Measurements from ENCODE around the gene SIGLEC10. TPM values are rescaled to one million over a fixed set of nuclear protein-coding genes. Genes with fewer than 3 reads are reported as not detected.

The SIGLEC10 gene
- total RNA-seq: under 0.01 TPM in 1 of 2 replicates, not detected in the other

DNA sequence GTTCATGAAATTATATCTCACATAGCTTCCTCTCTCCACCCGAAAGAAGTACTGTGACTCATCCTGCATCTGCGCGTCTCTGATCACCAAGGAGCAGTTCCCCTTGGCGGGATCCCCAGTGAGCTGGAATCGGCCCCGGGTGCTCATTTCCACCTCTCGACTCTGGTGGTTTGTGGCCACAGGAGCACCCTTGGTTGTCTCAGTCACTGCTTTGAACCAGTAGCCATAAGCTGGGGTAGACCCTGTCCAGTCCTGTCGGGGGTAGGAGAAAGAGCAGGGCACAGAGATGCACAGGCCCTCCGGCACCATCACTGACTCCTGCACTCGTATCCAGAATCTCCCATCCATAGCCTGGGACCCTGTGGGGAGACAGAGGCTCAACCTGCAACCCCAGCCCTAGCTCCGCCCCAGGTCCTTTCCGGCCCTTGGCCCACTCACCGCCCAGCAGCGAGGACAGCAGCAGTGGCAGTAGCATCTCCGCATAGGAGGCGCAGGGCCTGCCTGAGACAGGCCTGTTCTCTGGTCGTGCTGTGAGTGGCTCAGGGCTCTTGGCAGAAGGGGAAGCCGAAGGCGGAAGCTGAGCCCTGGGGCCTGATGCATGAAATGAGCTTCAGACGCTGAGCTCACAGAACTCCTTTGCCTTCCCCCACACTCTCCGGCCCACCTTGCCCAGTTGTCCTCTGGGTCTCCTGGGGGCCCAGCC lies at the start of gene SIGLEC10:
TSS of gene SIGLEC10 (minus strand) at position 536 of the 703 bp plus-strand sequence. CDS start at position 475, 61 bp downstream.

GRCh38 chr19:51458051-51458645 lies 40.7 kb upstream of the SIGLEC10 start, which contains the start of gene SIGLEC8:
Gene SIGLEC8 (minus strand): TSS chr19:51458454. CDS start chr19:51458387, 67 bp downstream.

GRCh38 chr19:51387924-51388389 lies 29.5 kb downstream of the SIGLEC10 start, which contains the start of gene LIM2:
Gene LIM2 (minus strand): TSS chr19:51387974. CDS start chr19:51387443, 531 bp downstream.

DNA sequence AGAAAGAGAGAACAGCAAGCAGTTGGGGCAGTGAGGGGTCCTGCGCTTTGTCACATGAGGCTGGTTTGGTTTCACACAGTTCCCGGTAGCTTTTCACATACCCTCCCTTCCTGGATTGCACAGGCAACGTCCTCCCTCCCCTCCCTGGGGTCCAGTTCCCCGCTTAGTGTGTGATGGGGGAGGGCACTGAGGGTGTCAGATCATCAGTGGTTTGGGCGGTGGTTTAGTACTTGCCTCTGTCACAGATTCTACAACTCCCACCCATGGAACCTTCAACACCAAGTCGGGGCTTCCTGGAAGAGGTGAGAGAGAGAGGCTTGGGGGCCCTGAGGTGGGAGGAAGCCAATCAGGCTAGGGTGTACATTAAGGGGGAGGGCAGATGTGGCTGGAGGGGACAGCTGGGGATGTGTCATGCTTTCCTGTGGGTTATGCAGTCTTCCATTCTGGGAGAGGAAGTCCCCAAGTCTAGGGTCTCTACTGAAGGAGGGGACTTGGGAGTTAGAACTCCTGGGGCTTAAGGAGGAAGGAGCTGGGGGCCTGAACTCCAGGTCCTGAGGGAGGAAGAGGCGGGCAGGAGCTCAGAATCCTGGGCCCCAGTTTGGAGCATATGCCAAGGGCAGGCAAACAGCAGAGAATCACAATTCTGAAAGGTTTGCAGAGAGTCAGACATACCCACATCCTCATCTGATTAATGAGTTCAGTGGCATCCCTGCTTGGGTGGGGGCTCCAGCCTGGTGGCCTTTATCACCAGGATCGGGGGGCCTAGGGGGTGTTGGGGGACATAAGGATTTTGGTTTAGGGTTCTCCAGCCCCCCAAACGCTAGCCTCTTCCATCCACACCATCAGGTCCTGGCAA lies 44.6 kb downstream of the SIGLEC10 start, which contains the start of gene NKG7:
TSS of gene NKG7 (minus strand) at position 6 of the 856 bp plus-strand sequence. CDS start 119 bp downstream, outside the sequence.

DNA sequence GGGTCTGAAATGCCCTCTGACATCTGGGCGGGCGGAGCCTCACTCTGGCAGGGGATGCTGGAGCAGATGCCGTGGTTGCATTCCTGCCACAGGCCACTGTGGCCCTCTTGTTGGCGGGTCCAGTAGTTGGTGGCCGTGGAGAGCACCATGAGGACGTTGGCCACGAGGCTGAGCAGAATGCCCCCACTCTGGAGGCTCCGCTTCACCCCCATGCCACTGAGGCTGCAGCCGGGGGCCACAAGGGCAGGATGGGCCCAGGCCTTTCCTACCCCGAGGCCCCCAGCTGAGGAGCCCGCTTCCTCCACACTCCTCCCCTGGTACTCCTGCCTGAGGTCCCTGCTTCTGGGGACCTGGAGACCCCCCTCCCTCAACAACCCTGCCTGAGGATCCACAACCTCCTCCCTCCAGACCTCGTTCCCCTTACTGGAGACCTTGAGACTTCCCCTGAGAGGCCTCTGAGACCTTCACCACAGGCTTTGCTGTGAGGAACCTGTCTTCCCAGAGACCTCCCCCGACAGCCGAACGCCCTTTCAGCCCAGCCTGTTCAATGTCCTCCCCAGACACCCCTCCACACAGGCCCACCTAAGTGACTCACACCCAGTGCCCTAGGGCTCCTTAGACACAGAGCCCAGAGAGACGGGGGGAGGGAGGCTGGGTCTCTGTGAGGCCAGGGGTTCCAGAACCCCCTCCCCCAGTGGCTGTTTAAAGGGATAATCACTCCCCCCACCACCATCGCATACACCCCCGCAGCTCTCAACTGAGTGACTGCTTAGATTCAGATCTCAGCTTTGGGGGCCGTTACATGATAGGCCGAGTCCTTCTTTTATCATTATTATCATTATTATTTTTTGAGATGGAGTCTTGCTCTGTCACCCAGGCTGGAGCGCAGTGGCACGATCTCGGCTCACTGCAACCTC lies 48.8 kb downstream of the SIGLEC10 start, which contains the start of gene CLDND2:
TSS of gene CLDND2 (minus strand) at position 638 of the 917 bp plus-strand sequence. CDS start at position 212, 426 bp downstream.

GRCh38 chr19:51365965-51366388 lies 51.5 kb downstream of the SIGLEC10 start, which contains the start of gene ETFB:
Gene ETFB (minus strand): TSS chr19:51366388. CDS start chr19:51366326, 62 bp downstream.

Small RNAs within 50 kb of the gene (small RNA-seq; reads per million reads assigned to genes)
- not detected for gene AC020914.5

Other genes starting within 250 kb of the SIGLEC10 start
- not detected in 2 replicates for gene CD33, start 192.6 kb downstream of the SIGLEC10 start, total RNA-seq
- not detected in 2 replicates for gene SIGLECL1, start 166.6 kb downstream of the SIGLEC10 start, total RNA-seq
- not detected in 2 replicates for gene IGLON5, start 106.0 kb downstream of the SIGLEC10 start, total RNA-seq
- gene VSIG10L, start 75.5 kb downstream of the SIGLEC10 start, total RNA-seq: 1.4 and 2.4 TPM in 2 replicates
- gene ETFB, start 51.3 kb downstream of the SIGLEC10 start, total RNA-seq: 42.9 and 82.1 TPM in 2 replicates
- not detected in 2 replicates for gene CLDND2, start 48.6 kb downstream of the SIGLEC10 start, total RNA-seq
- gene NKG7, start 45.0 kb downstream of the SIGLEC10 start, total RNA-seq: not detected in 2 replicates
- not detected in 2 replicates for gene LIM2, start 29.7 kb downstream of the SIGLEC10 start, total RNA-seq
- gene C19orf84, start 27.1 kb downstream of the SIGLEC10 start, total RNA-seq: 0.43 TPM in 1 of 2 replicates, not detected in the other
- not detected in 2 replicates for gene SIGLEC8, start 40.8 kb upstream of the SIGLEC10 start, total RNA-seq
- gene CEACAM18, start 60.9 kb upstream of the SIGLEC10 start, total RNA-seq: not detected in 2 replicates
- gene SIGLEC12, start 84.2 kb upstream of the SIGLEC10 start, total RNA-seq: not detected in 2 replicates
- gene SIGLEC6, start 114.0 kb upstream of the SIGLEC10 start, total RNA-seq: not detected in 2 replicates
- gene ZNF175, start 153.6 kb upstream of the SIGLEC10 start, total RNA-seq: 5.5 and 6.4 TPM in 2 replicates
- 1.2 and 2.8 TPM in 2 replicates for gene SIGLEC5, start 212.8 kb upstream of the SIGLEC10 start, total RNA-seq
- not detected in 2 replicates for gene SIGLEC14, start 229.2 kb upstream of the SIGLEC10 start, total RNA-seq

All from placental epithelial cell (primary cell).